ENCODE results near the gene CFAP68.

Gene CFAP68

DNA sequence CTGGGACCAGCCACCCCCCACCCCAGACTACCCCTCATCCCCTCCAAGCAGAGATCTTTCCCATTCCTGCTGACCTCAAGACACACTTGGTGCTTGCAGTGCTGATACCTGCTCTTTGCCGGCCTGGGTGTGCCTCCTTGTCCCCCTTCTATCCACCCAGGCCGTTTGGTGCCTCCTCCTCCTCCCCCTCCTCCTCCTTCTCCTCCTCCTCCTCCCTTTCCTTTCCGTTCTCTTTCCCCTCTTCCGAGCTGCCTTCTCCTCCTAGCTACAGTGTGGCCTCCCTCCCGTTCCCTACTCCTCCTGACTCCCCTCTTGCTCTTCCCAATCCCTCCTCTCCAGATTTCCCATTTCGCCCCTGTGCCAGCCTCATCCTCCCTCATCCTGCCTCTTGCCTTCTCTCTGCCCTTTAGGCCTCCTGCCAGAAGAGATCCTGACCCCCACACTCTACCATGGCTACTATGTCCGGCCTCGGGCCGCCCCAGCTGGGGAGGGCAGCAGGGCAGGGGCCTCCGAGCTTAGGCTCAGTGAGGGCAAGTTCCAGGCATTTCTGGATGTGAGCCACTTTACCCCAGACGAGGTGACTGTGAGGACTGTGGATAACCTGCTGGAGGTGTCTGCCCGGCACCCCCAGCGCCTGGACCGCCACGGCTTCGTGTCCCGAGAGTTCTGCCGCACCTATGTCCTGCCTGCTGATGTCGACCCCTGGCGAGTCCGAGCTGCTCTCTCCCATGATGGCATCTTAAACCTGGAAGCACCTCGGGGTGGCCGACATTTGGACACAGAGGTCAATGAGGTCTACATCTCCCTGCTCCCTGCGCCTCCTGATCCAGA lies 33.9 kb downstream of the CFAP68 start:
- CTCF ChIA-PET: interaction anchor here (0.6 to 0.9 kb wide), 2 partner anchors 16 to 33 kb away, joined by 3 to 5 read pairs; no protein-coding TSS in a partner anchor
- POLR2A ChIA-PET (ENCODE audit: low non-redundant PET): no interaction called here
- peak overlapping the region; percentile 98 for H3K27ac ChIP-seq
- DNase-seq (ENCODE audit: low spot score): no peak
- TF ChIP-seq, protein P1, sequence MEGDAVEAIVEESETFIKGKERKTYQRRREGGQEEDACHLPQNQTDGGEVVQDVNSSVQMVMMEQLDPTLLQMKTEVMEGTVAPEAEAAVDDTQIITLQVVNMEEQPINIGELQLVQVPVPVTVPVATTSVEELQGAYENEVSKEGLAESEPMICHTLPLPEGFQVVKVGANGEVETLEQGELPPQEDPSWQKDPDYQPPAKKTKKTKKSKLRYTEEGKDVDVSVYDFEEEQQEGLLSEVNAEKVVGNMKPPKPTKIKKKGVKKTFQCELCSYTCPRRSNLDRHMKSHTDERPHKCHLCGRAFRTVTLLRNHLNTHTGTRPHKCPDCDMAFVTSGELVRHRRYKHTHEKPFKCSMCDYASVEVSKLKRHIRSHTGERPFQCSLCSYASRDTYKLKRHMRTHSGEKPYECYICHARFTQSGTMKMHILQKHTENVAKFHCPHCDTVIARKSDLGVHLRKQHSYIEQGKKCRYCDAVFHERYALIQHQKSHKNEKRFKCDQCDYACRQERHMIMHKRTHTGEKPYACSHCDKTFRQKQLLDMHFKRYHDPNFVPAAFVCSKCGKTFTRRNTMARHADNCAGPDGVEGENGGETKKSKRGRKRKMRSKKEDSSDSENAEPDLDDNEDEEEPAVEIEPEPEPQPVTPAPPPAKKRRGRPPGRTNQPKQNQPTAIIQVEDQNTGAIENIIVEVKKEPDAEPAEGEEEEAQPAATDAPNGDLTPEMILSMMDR (conservative IDR thresholded peaks at IDR 0.05; ENCODE audit: low read depth): no peak

- H3K27ac ChIP-seq: peak overlapping the region; percentile 98
- ChIA-PET POLR2A (ENCODE audit: low non-redundant PET) (no interaction called here), CTCF (interaction anchor here (0.9 to 1.0 kb wide), 2 partner anchors 12 to 34 kb away, joined by 3 read pairs; no protein-coding TSS in a partner anchor)
- no peak for DNase-seq (ENCODE audit: low spot score)
- TF ChIP-seq, protein P1 (conservative IDR thresholded peaks at IDR 0.05; ENCODE audit: low read depth): no peak
Measured at GRCh38 chr11:111913997-111914396, 34.7 kb downstream of the CFAP68 start.

DNA sequence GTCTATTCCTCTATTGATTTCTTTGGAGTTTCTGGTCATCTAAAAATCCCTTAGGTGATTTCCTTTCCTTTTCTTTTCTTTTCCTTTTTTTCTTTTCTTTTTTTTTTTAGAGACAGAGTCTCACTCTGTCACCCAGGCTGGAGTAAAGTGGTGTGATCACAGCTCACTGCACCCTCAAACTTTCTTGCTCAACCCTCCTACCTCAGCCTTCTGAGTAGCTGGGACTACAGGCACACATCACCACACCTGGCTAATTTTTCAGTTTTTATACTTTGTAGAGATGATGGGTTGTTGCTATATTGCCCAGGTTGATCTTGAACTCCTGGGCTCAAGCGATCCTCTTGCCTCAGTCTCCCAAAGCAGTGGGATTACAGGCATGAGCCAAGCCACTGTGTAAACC lies 37.4 kb downstream of the CFAP68 start:
- DNase-seq (ENCODE audit: low spot score): no peak
- TF ChIP-seq, protein P1 (conservative IDR thresholded peaks at IDR 0.05; ENCODE audit: low read depth): no peak
- ChIA-PET CTCF (no interaction called here), POLR2A (ENCODE audit: low non-redundant PET) (no interaction called here)
- no peak overlapping the region for H3K27ac ChIP-seq

DNA sequence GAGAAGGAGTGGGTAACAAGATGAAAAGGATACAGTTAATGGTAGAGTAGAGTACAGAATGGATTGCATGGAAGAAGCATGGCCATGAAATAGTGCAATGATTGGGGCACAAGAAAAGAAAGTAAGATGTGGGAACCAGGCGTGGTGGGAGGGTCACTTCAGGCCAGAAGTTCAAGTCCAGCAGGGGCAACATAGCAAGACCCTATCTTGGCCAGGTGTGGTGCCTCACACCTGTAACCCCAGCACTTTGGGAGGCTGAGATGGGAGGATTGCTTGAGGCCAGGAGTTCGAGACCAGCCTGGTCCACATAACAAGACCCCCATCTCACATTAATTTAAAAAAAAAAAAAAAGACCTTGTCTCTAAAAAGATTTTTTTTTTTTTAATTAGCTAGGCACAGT lies 38.0 kb downstream of the CFAP68 start:
- ChIA-PET POLR2A (ENCODE audit: low non-redundant PET) (no interaction called here), CTCF (no interaction called here)
- DNase-seq (ENCODE audit: low spot score): no peak
- TF ChIP-seq, protein P1 (conservative IDR thresholded peaks at IDR 0.05; ENCODE audit: low read depth): no peak
- H3K27ac ChIP-seq: no peak overlapping the region

DNA sequence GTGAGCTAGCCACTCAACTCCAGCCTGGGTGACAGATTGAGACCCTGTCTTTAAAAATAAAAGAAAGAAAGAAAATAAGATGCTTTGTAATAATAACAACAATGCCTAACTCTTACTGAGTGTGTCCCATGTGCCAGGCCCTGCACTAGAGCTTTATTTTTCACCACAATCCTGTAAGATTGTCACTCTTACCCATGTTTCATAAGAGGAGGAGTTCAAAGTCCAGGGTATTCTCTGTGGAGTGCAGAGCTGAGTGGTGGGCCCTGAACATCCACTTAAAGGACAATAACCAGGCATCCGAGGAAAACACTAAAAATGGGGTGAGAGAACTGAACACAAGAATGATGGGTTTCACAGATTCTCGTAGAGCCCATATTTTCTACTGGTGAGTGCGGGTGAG lies 38.4 kb downstream of the CFAP68 start:
- TF ChIP-seq, protein P1 (conservative IDR thresholded peaks at IDR 0.05; ENCODE audit: low read depth): no peak
- POLR2A ChIA-PET (ENCODE audit: low non-redundant PET): no interaction called here
- no peak for DNase-seq (ENCODE audit: low spot score)
- CTCF ChIA-PET: no interaction called here
- H3K27ac ChIP-seq: no peak overlapping the region

- ChIA-PET CTCF (interaction anchor here (0.5 to 1.2 kb wide), 5 partner anchors 13 to 1671 kb away, joined by 3 to 7 read pairs (median 4); no protein-coding TSS in a partner anchor), POLR2A (ENCODE audit: low non-redundant PET) (interaction anchor here (0.7 kb wide), 1 partner anchor 8 kb away, joined by 4 read pairs; no protein-coding TSS in a partner anchor)
- peak; percentile 58 for DNase-seq (ENCODE audit: low spot score)
Measured at GRCh38 chr11:111918390-111919256, 39.3 kb downstream of the CFAP68 start, which contains the start of gene C11orf52. C11orf52 (plus strand) TSS chr11:111918913; CDS start chr11:111918973, 60 bp downstream.

More at GRCh38 chr11:111918390-111919256, 39.3 kb downstream of the CFAP68 start, which contains the start of gene C11orf52:
- TF ChIP-seq, protein P1 (conservative IDR thresholded peaks at IDR 0.05; ENCODE audit: low read depth): no peak
- peak within 1 kb of the TSS; percentile 75 for H3K27ac ChIP-seq
